CD14-positive monocyte (primary cell): Measurements from ENCODE around the gene CCDC78. TPM values are rescaled to one million over a fixed set of nuclear protein-coding genes. Genes with fewer than 3 reads are reported as not detected.
"Not testable (repeated sequence)": the region's sequence is repeated elsewhere in the genome, so short reads cannot be mapped to it uniquely, and the experiment has no call there.

Experiments
- DNase-seq, 3 donors: peaks; one replicate each; pipeline ENCODE4 v3.0.0-alpha.2; 2011 to 2022
- H2AFZ ChIP-seq: 2 replicates; pipeline ENCODE4 v1.6.0; 2012; ENCODE audit warnings: mild to moderate bottlenecking, low read depth, low read length, inconsistent platforms; ENCODE audit not compliant: insufficient read depth, poor library complexity, severe bottlenecking
- H3K27ac ChIP-seq, 2 donors: 1 replicate in 1 of 2; 2 replicates in 1 of 2; pipeline ENCODE4 v1.5.1; 2012 to 2013; ENCODE audit warnings: low read length in 2 of 2, control low read depth in 1 of 2, inconsistent platforms in 1 of 2, low read depth in 1 of 2, mild to moderate bottlenecking in 1 of 2
- H3K27me3 ChIP-seq, 2 donors: one replicate each; pipeline versions ENCODE4 v1.6.0 to v1.6.1; 2011 to 2013; ENCODE audit warnings: low read length in 2 of 2; ENCODE audit not compliant: control insufficient read depth in 2 of 2, insufficient read depth in 2 of 2
- H3K36me3 ChIP-seq, 2 donors: replicated peaks in 1 of 2; 1 replicate in 1 of 2; 2 replicates in 1 of 2; pipeline versions ENCODE4 v1.5.1 to v1.6.1; 2012 to 2013; ENCODE audit warnings: low read length in 2 of 2, control low read depth in 1 of 2, inconsistent platforms in 1 of 2, mild to moderate bottlenecking in 1 of 2; ENCODE audit not compliant: insufficient read depth in 2 of 2, control insufficient read depth in 1 of 2
- H3K4me1 ChIP-seq, 2 donors: 1 replicate in 1 of 2; 2 replicates in 1 of 2; pipeline versions ENCODE4 v1.5.1 to v1.6.1; 2012 to 2013; ENCODE audit warnings: low read length in 2 of 2, control low read depth in 1 of 2, inconsistent platforms in 1 of 2, mild to moderate bottlenecking in 1 of 2, moderate library complexity in 1 of 2; ENCODE audit not compliant: insufficient read depth in 2 of 2, control insufficient read depth in 1 of 2
- H3K4me2 ChIP-seq: replicated peaks from 2 replicates; pipeline ENCODE3; 2012; ENCODE audit warnings: low read length, moderate library complexity, mild to moderate bottlenecking; ENCODE audit not compliant: poor library complexity, severe bottlenecking; ENCODE audit errors: extremely low read depth
- H3K4me3 ChIP-seq, 3 experiments: fragments of 200-600 bp in 1 of 3; sonication (generic) in 1 of 3; replicated peaks in 1 of 3; 1 replicate in 2 of 3; 2 replicates in 1 of 3; pipeline ENCODE4 v1.5.1; 2011 to 2013; ENCODE audit warnings: low read length in 3 of 3, mild to moderate bottlenecking in 3 of 3, control low read depth in 2 of 3, low read depth in 2 of 3, inconsistent platforms in 1 of 3, moderate library complexity in 1 of 3
- H3K79me2 ChIP-seq: 2 replicates; pipeline ENCODE4 v1.6.0; 2012; ENCODE audit warnings: mild to moderate bottlenecking, control low read depth, inconsistent platforms, low read length, moderate library complexity; ENCODE audit not compliant: insufficient read depth
- H3K9ac ChIP-seq: 2 replicates; pipeline ENCODE4 v1.6.0; 2017; ENCODE audit warnings: low read length, mild to moderate bottlenecking; ENCODE audit not compliant: insufficient read depth, poor library complexity, severe bottlenecking
- H3K9me3 ChIP-seq, 2 donors: replicated peaks in 1 of 2; 1 replicate in 1 of 2; 2 replicates in 1 of 2; pipeline versions ENCODE4 v1.5.1 to v1.6.1; 2012 to 2013; ENCODE audit warnings: low read length in 2 of 2, control low read depth in 1 of 2; ENCODE audit not compliant: control insufficient read depth in 1 of 2, insufficient read depth in 1 of 2
- H4K20me1 ChIP-seq: 2 replicates; pipeline ENCODE4 v1.6.0; 2012; ENCODE audit warnings: mild to moderate bottlenecking, low read length, control low read depth, moderate library complexity; ENCODE audit not compliant: insufficient read depth
- H3K27ac Mint-ChIP-seq, 7 donors: one replicate each; pipeline ENCODE4 v1.8.0; 2020; ENCODE audit warnings: mild to moderate bottlenecking in 7 of 7, mixed read lengths in 7 of 7, moderate library complexity in 6 of 7, inconsistent platforms in 2 of 7
- H3K27me3 Mint-ChIP-seq, 3 donors: one replicate each; pipeline ENCODE4 v1.8.0; 2021 to 2022; ENCODE audit warnings: low read depth in 3 of 3, mild to moderate bottlenecking in 3 of 3, mixed read lengths in 3 of 3, moderate library complexity in 3 of 3, inconsistent platforms in 1 of 3
- H3K36me3 Mint-ChIP-seq, 2 donors: one replicate each; pipeline ENCODE4 v1.8.0; 2020; ENCODE audit warnings: mixed read lengths in 2 of 2, inconsistent platforms in 1 of 2, mild to moderate bottlenecking in 1 of 2
- H3K4me1 Mint-ChIP-seq: one replicate; pipeline ENCODE4 v1.8.0; 2020; ENCODE audit warnings: mild to moderate bottlenecking, mixed read lengths
- H3K4me3 Mint-ChIP-seq, 2 donors: one replicate each; pipeline ENCODE4 v1.8.0; 2020; ENCODE audit warnings: mild to moderate bottlenecking in 2 of 2, mixed read lengths in 2 of 2, moderate library complexity in 1 of 2
- H3K9me3 Mint-ChIP-seq, 7 donors: one replicate each; pipeline ENCODE4 v1.8.0; 2020 to 2022; ENCODE audit warnings: mixed read lengths in 7 of 7, mild to moderate bottlenecking in 6 of 7, moderate library complexity in 6 of 7, inconsistent platforms in 2 of 7
- WGBS: methylation state at CpG from one replicate; pipeline ENCODE4 v1.1.5; 2013; ENCODE audit warnings: missing lambda C conversion rate; ENCODE audit not compliant: insufficient coverage; 5-methylcytosine and 5-hydroxymethylcytosine counted together
- intact Hi-C, 2 donors: fragments of 100-400 bp; cut with micrococcal nuclease; formaldehyde crosslinking; loops; one replicate each; pipeline versions ENCODE4 v1.15.0 to v1.15.1; 2023
- polyA plus RNA-seq, 3 donors: library from polyadenylated mRNA; depleted of rRNA in 1 of 3; unstranded in 2 of 3; stranded (reverse) in 1 of 3; fragments of 300-500 nt in 2 of 3; fragments of >200 nt in 1 of 3; fragmentation: Illumina TruSeq in 2 of 3; gene quantifications; 1 replicate in 2 of 3; 2 replicates in 1 of 3; pipeline ENCODE4 v1.2.3, GENCODE V29; 2012 to 2021
- TF ChIP-seq, protein P1 (sequence below): fragments of 200-600 bp; IDR thresholded peaks from one replicate; pipeline ENCODE4 v1.8.0; 2022; ENCODE audit warnings: antibody characterized with exemption, mild to moderate bottlenecking

Gene CCDC78
- polyA plus RNA-seq, 3 donors: 0.96 TPM; not detected in 2

DNA sequence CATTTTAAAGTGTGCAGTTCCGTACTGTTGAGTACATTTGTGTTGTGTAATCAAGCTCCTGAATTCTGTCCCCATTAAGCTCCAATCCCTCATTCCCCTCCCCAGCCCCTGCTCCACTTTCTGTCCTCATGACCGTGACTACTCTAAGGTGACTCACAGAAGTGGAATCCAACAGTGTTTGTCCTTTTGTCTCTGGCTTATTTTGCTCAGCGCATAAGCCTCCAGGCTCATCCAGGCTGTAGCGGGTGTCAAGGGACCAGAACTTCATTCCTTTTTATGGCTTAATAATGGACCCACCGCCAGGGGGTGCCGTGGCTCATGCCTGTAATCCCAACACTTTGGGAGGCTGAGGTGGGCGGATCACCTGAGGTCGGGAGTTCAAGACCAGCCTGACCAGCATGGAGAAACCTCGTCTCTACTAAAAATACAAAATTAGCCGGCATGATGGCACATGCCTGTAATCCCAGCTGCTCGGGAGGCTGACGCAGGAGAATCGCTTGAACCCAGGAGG lies 13.4 kb downstream of the CCDC78 start:
- H3K4me1 Mint-ChIP-seq, H3K27ac ChIP-seq, H3K4me2 ChIP-seq, H3K9me3 ChIP-seq, H3K36me3 ChIP-seq, H3K9ac ChIP-seq, H4K20me1 ChIP-seq, H3K9me3 Mint-ChIP-seq, H3K4me3 ChIP-seq, H2AFZ ChIP-seq, H3K79me2 ChIP-seq, intact Hi-C loops, H3K36me3 Mint-ChIP-seq: not testable (repeated sequence)
- Mint-ChIP-seq H3K4me3 (peak overlapping the region in 1 of 2 donors; percentile 66), H3K27ac (peak overlapping the region in 1 of 7 donors; percentile 33), H3K27me3 (peaks cover 44 to 75% (median 61%) of the 10 kb centered on the region in 3 donors)
- WGBS: 32% methylated on average over 7 of the region's 13 CpGs
- peak; percentile 27 to 51 (median 30) for DNase-seq
- TF ChIP-seq, protein P1, sequence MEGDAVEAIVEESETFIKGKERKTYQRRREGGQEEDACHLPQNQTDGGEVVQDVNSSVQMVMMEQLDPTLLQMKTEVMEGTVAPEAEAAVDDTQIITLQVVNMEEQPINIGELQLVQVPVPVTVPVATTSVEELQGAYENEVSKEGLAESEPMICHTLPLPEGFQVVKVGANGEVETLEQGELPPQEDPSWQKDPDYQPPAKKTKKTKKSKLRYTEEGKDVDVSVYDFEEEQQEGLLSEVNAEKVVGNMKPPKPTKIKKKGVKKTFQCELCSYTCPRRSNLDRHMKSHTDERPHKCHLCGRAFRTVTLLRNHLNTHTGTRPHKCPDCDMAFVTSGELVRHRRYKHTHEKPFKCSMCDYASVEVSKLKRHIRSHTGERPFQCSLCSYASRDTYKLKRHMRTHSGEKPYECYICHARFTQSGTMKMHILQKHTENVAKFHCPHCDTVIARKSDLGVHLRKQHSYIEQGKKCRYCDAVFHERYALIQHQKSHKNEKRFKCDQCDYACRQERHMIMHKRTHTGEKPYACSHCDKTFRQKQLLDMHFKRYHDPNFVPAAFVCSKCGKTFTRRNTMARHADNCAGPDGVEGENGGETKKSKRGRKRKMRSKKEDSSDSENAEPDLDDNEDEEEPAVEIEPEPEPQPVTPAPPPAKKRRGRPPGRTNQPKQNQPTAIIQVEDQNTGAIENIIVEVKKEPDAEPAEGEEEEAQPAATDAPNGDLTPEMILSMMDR: peak; percentile 41
- H3K27me3 ChIP-seq: peaks cover 11 to 69% of the 10 kb centered on the region in 2 donors
- peaks cover 12 to 22% of the 10 kb centered on the region in 2 donors for H3K4me1 ChIP-seq

DNA sequence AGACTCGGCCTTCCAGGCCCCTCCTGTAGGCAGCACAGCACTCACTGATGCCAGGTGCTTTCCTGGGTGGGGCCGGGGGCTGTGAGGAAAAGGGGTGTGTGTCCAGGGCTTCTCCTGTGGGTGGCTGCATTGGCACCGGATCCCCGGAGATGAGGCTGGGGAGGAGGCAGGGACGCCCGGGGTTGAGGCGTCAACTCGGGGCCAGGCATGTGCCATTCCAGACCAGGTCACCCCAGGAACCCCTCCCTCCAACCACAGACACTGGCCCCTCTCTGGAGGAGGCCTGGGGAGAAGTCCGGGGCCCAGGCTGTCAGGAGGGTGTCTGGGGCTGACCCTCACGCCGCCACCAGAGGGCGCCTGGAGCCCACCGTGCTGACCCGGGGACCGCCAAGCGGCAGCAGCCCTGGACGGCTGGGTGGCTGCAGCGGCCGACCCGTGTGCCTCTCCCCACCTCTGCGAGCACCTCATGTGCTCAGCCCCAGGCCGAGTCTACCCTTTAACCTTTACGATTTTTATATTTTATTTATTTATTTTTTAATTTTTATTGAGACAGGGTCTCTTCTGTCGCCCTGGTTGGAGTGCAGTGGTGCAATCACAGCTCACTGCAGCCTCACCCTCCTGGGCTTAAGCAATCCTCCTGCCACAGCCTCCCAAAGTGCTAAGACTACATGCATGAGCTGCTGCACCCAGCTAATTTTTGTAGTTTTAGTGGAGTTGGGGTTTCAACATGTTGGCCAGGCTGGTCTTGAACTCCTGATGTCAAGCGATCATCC lies 14.5 kb downstream of the CCDC78 start:
- TF ChIP-seq, protein P1: peak; percentile 95
- no peak overlapping the region for H3K9ac ChIP-seq
- Mint-ChIP-seq H3K9me3 (peaks cover 0 to 7% (median 0%) of the 10 kb centered on the region in 7 donors), H3K27ac (no peak overlapping the region), H3K36me3 (peaks cover 0 to 3% of the 10 kb centered on the region in 2 donors), H3K4me1 (peaks cover 8% of the 10 kb centered on the region), H3K4me3 (no peak overlapping the region), H3K27me3 (peaks cover 43 to 74% (median 66%) of the 10 kb centered on the region in 3 donors)
- peak; percentile 67 to 79 (median 71) for DNase-seq
- H3K27me3 ChIP-seq: peaks cover 13 to 67% of the 10 kb centered on the region in 2 donors
- H3K4me3 ChIP-seq: no peak overlapping the region
- intact Hi-C loops: loop anchor here (1.0 to 2.0 kb wide), 2 partner anchors 73 to 74 kb away; no protein-coding TSS in a partner anchor
- H3K36me3 ChIP-seq: no peaks in the 10 kb centered on the region
- peaks cover 4 to 9% of the 10 kb centered on the region in 2 donors for H3K9me3 ChIP-seq
- H4K20me1 ChIP-seq: no peaks in the 10 kb centered on the region
- no peak overlapping the region for H3K4me2 ChIP-seq
- H2AFZ ChIP-seq: no peak overlapping the region
- 3% methylated on average over 11 of the region's 25 CpGs for WGBS
- no peaks in the 10 kb centered on the region for H3K79me2 ChIP-seq
- H3K4me1 ChIP-seq: peaks cover 12 to 22% of the 10 kb centered on the region in 2 donors
- no peak overlapping the region for H3K27ac ChIP-seq
